Subcutaneous adipose tissue (tissue), 4 donors: ENCODE measurements around the gene ADIPOR1. TPM values are rescaled to one million over a fixed set of nuclear protein-coding genes. Genes with fewer than 3 reads are reported as not detected.

Experiments used
- total RNA-seq, 4 donors: library from RNA; depleted of rRNA; stranded (reverse); fragments of >200 nt; gene quantifications; one replicate each; pipeline ENCODE4 v1.1.0, GENCODE V29; 2016
- TF ChIP-seq, protein P1 (sequence below): fragments of 450-650 bp; IDR thresholded peaks from one replicate; pipeline ENCODE4 v1.5.1; 2016; ENCODE audit warnings: low read depth, mild to moderate bottlenecking, control low read depth, antibody characterized with exemption, moderate library complexity

Gene ADIPOR1
- total RNA-seq, 4 donors from 2014 or later, result 95.8 to 124 (median 103) TPM

DNA sequence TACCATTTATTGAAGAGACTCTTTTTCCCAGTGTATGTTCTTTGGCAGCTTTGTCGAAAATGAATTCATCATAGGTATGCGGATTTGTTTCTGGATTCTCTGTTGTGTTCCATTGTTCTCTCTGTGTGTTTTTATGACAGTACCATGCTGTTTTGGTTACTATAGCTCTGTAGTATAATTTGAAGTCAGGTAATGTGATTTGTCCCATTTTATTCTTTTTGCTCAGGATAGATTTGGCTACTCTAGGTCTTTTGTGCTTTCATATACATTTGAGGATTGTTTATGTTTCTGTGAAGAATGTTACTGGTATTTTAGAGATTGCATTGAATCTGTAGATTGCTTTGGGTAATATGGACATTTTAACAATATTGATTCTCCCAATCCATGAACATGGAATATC is 25.6 kb downstream of the ADIPOR1 start:
- TF ChIP-seq, protein P1, sequence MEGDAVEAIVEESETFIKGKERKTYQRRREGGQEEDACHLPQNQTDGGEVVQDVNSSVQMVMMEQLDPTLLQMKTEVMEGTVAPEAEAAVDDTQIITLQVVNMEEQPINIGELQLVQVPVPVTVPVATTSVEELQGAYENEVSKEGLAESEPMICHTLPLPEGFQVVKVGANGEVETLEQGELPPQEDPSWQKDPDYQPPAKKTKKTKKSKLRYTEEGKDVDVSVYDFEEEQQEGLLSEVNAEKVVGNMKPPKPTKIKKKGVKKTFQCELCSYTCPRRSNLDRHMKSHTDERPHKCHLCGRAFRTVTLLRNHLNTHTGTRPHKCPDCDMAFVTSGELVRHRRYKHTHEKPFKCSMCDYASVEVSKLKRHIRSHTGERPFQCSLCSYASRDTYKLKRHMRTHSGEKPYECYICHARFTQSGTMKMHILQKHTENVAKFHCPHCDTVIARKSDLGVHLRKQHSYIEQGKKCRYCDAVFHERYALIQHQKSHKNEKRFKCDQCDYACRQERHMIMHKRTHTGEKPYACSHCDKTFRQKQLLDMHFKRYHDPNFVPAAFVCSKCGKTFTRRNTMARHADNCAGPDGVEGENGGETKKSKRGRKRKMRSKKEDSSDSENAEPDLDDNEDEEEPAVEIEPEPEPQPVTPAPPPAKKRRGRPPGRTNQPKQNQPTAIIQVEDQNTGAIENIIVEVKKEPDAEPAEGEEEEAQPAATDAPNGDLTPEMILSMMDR, result no peak

DNA sequence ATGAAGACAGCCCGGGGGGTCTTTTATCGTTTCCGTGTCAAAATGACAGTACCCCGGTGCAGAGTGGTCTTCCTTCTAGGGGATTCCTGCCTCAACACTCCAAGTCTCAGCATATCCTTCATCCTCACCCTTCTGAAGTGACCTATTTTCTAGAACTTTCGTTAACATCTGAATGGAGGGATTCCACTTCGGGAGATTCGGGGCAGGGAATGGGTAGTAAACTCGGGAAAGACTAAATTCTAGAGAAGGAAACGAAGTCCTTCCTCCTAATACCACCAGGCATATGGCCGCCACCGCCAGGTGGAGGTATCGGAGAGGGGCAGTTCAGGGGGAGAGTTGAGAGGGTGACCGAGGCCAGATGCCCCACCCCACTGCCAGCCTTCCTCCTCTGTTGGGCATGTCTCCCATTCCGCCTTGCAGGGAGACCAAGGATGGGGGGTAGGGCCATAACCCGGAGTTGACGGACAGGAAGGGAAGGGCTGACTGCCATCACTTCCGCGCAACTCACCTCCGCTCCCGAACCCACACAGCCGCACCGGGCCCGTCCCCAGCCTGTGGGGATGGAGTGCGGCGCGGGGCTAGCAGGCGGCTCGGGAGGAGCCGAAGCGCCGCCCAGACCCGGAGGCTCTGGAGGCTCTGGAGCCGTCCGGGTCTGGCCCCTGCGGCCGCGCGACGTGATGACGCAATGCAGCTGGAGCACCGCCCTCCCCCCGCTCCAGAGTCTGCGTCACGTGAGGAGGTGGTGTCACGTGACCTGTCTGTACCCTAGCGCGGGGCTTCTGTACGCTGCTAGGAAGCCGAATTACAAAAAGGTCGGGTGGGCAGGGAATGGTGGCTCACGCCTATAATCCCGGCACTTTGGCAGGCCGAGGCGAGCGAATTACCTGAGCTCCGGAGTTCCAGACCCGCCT is 31.3 kb downstream of the ADIPOR1 start, which contains the start of gene KLHL12:
Gene KLHL12, minus strand, starts transcription at position 654 of the 911 bp plus-strand sequence. CDS start 2,072 bp downstream, outside the sequence.
- TF ChIP-seq, protein P1, result no peak

DNA sequence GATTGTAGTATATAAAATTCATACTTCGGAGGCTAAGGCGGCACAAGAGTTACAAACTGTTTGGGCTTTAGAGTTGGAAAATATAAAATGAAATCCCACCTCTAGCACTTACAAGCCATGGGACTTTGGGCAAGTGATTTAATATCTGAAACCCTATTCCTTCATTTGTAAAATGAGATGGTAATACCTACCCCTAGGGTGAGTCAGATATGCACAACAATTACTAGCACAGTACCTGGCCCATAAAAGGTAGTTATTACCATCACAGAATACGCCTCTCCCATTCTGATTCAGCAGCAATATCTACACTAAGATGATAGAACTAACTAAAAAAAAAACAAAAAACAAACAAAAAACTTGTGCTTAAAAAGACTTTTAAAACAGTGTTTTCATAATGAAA is 34.6 kb downstream of the ADIPOR1 start:
- TF ChIP-seq, protein P1, result no peak

DNA sequence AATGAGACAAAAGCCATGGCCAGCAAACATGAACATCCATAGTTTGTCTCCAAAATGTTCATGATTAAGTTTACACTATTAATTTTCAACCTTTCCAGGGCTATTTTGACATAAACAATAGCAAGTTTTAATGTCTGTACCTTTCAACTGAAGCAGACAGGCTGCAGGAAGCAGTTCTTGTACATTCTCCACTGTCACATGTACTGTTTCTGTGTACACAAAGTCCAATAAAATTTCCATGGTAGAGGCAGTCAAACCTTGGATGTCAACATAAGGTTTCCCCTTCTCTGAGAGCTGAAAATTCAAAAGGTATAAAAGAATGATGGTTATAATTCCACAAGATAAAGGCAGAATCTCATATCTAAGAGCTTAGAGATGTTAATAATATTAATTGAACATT is 38.5 kb downstream of the ADIPOR1 start:
- TF ChIP-seq, protein P1, result no peak

DNA sequence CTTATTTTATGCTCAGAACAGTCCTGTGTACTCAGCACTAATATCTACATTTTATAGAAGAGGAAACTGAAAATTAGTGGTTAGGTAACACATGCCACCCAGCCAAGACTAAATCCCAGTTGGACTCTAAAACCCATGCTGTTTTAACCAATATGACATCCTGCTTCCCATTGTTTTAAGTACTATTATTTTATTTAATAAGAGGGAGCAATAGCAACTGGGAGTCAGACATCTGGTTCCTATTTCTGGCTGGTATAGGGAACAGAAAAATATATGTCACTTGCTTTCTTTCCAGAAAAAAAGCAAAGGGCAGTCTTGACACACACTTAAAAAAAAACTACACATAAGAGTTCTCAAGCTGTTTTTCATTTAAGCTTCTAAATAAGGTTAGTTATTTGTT is 43.0 kb downstream of the ADIPOR1 start:
- TF ChIP-seq, protein P1, result no peak

DNA sequence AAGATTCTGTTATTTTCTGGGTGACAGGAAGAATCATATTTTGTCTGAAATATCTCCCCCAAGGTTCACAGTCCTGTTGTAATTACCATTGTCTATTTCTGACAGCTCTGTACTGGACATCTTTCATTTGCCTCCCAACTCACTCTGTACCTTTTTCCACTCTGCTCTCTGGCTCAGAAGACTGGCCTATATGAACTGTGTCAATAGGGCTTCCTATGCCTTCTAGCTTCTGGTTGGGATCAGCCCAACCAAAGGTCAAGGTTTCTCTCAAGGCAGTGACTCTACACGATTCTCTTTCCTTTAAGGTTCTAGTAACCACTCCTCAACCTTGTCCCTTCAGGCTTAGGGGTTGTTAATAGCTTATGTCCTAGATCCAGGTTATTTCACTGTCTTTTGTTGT is 48.6 kb downstream of the ADIPOR1 start:
- TF ChIP-seq, protein P1, result no peak

DNA sequence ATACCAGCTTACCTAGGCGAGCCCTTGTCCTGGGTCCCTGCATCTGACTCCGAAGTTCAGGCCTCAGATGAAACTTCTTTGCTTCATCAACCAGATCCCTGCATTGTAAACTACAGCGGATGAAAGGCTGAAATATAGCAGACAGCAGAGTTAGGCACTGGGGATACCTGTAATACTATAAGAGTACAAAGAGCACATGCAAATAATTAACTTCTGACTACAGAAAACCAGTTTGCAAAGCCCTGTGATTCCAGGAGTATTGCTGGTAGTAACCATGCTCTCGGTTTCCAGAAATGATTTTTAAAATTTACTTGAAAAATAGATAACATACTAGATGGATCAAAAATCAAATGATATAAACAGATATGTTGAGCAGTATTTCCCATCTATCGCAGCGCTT is 49.1 kb downstream of the ADIPOR1 start:
- TF ChIP-seq, protein P1, result no peak
